CD4-positive, alpha-beta T cell (primary cell): Measurements from ENCODE around the gene C4orf50. TPM values are rescaled to one million over a fixed set of nuclear protein-coding genes. Genes with fewer than 3 reads are reported as not detected.

Experiments used
- ATAC-seq: fragments of 200-7000 bp; cut with Tn5 transposase; one replicate; pipeline ENCODE4 v1.10.0; 2022; ENCODE audit warnings: mild to moderate bottlenecking; ENCODE audit not compliant: poor library complexity
- CTCF ChIA-PET: fragments of 350-600 bp; sonication (Branson Sonifier 250); formaldehyde crosslinking; loops from one replicate; lab custom pipeline; 2021; ENCODE audit warnings: antibody characterized with exemption, inconsistent platforms; lab: Charles Lee
- POLR2A ChIA-PET: fragments of 350-600 bp; sonication (Branson Sonifier 250); formaldehyde crosslinking; loops from one replicate; lab custom pipeline; 2021; ENCODE audit warnings: antibody characterized with exemption, inconsistent platforms; lab: Charles Lee
- DNase-seq, 14 experiments: peaks; one replicate each; pipeline ENCODE4 v3.0.0-alpha.2; 2013 to 2020; ENCODE audit warnings: mixed read lengths in 2 of 14
- H3K27ac ChIP-seq, 2 donors: one replicate each; pipeline versions ENCODE4 v1.5.1 to v1.7.0; 2013; ENCODE audit warnings: low read length in 2 of 2, low read depth in 1 of 2, mild to moderate bottlenecking in 1 of 2
- H3K27me3 ChIP-seq, 2 experiments: 1 replicate in 1 of 2; 2 replicates in 1 of 2; pipeline versions ENCODE4 v1.6.1 to v1.7.0; 2013; ENCODE audit warnings: low read length in 2 of 2, control low read depth in 1 of 2, mild to moderate bottlenecking in 1 of 2, moderate library complexity in 1 of 2; ENCODE audit not compliant: insufficient read depth in 2 of 2, control insufficient read depth in 1 of 2
- H3K36me3 ChIP-seq: one replicate; pipeline ENCODE4 v1.6.1; 2013; ENCODE audit warnings: low read length, control low read depth; ENCODE audit not compliant: insufficient read depth
- H3K4me1 ChIP-seq: one replicate; pipeline ENCODE4 v1.6.1; 2013; ENCODE audit warnings: low read length, control low read depth; ENCODE audit not compliant: insufficient read depth
- H3K4me3 ChIP-seq: one replicate; pipeline ENCODE4 v1.5.1; 2013; ENCODE audit warnings: mild to moderate bottlenecking, low read length, moderate library complexity
- H3K9me3 ChIP-seq, 2 experiments: 1 replicate in 1 of 2; 2 replicates in 1 of 2; pipeline versions ENCODE4 v1.6.1 to v1.7.0; 2013; ENCODE audit warnings: low read length in 2 of 2, mild to moderate bottlenecking in 2 of 2, control low read depth in 1 of 2, moderate library complexity in 1 of 2; ENCODE audit not compliant: control insufficient read depth in 1 of 2, insufficient read depth in 1 of 2
- H3K27ac Mint-ChIP-seq: one replicate; pipeline ENCODE4 v1.8.0; 2020; ENCODE audit warnings: mixed read lengths
- H3K27me3 Mint-ChIP-seq: one replicate; pipeline ENCODE4 v1.8.0; 2021; ENCODE audit warnings: mixed read lengths
- H3K36me3 Mint-ChIP-seq: one replicate; pipeline ENCODE4 v1.8.0; 2021; ENCODE audit warnings: low read depth, mixed read lengths
- H3K4me1 Mint-ChIP-seq: one replicate; pipeline ENCODE4 v1.8.0; 2021; ENCODE audit warnings: low read depth, mixed read lengths
- H3K4me3 Mint-ChIP-seq: one replicate; pipeline ENCODE4 v1.8.0; 2020; ENCODE audit warnings: mild to moderate bottlenecking, mixed read lengths
- H3K9me3 Mint-ChIP-seq: one replicate; pipeline ENCODE4 v1.8.0; 2020; ENCODE audit warnings: mixed read lengths
- CTCF ChIP-seq: fragments of 200-600 bp; IDR thresholded peaks from one replicate; pipeline ENCODE4 v1.8.0; 2022; ENCODE audit warnings: antibody characterized with exemption, mild to moderate bottlenecking
- intact Hi-C, 2 experiments: fragments of 100-400 bp; cut with DNase I in 1 of 2; cut with micrococcal nuclease in 1 of 2; formaldehyde crosslinking; loops; one replicate each; pipeline versions ENCODE4 v1.15.1 to v1.9.0; 2023 to 2025; cut with DNase I, micrococcal nuclease
- total RNA-seq, 174 experiments: library from RNA in 2 of 174; stranded (reverse) in 2 of 174; gene quantifications; one replicate each; pipeline ENCODE4 v1.2.3 and lab custom pipeline; 2021 to 2026

C4orf50 gene
- total RNA-seq, 2 experiments from 2014 or later: 0.16 to 0.20 TPM

GRCh38 chr4:6041800-6042199, 23.6 kb upstream of the C4orf50 start:
- Mint-ChIP-seq H3K27me3 (peaks cover 16% of the 10 kb centered on the region), H3K27ac (no peak overlapping the region)
- CTCF ChIA-PET: no interaction called here

GRCh38 chr4:6038711-6039110, 20.5 kb upstream of the C4orf50 start:
- Histone ChIP-seq H3K27ac (no peak overlapping the region), H3K27me3 (no peaks in the 10 kb centered on the region), H3K9me3 (peaks cover 0 to 8% of the 10 kb centered on the region in 2 experiments), H3K4me3 (no peak overlapping the region), H3K36me3 (no peaks in the 10 kb centered on the region), H3K4me1 (no peaks in the 10 kb centered on the region)
- Mint-ChIP-seq H3K9me3 (no peaks in the 10 kb centered on the region), H3K4me1 (no peaks in the 10 kb centered on the region), H3K27me3 (peaks cover 2% of the 10 kb centered on the region), H3K4me3 (no peak overlapping the region), H3K27ac (no peak overlapping the region), H3K36me3 (no peaks in the 10 kb centered on the region)
- CTCF ChIA-PET: no interaction called here
- intact Hi-C loops: no loop called here
- no peak for ATAC-seq
- no peak for DNase-seq
- no peak for TF ChIP-seq CTCF
- POLR2A ChIA-PET: no interaction called here

More at GRCh38 chr4:6041800-6042199, 23.6 kb upstream of the C4orf50 start:
- ATAC-seq: no peak
- Histone ChIP-seq H3K27me3 (no peaks in the 10 kb centered on the region), H3K4me3 (no peak overlapping the region), H3K36me3 (no peaks in the 10 kb centered on the region), H3K9me3 (peaks cover 0 to 4% of the 10 kb centered on the region in 2 experiments), H3K27ac (no peak overlapping the region), H3K4me1 (no peaks in the 10 kb centered on the region)
- TF ChIP-seq CTCF: no peak
- Mint-ChIP-seq H3K4me3 (no peak overlapping the region), H3K4me1 (no peaks in the 10 kb centered on the region), H3K36me3 (no peaks in the 10 kb centered on the region), H3K9me3 (no peaks in the 10 kb centered on the region)
- no peak for DNase-seq
- intact Hi-C loops: no loop called here
- POLR2A ChIA-PET: no interaction called here

- Histone ChIP-seq H3K4me3 (no peak overlapping the region), H3K27ac (no peak overlapping the region), H3K27me3 (no peaks in the 10 kb centered on the region), H3K36me3 (no peaks in the 10 kb centered on the region), H3K9me3 (peaks cover 0 to 8% of the 10 kb centered on the region in 2 experiments), H3K4me1 (no peaks in the 10 kb centered on the region)
- DNase-seq: no peak
- no peak for TF ChIP-seq CTCF
- Mint-ChIP-seq H3K27me3 (no peaks in the 10 kb centered on the region), H3K27ac (no peak overlapping the region), H3K9me3 (no peaks in the 10 kb centered on the region), H3K4me1 (no peaks in the 10 kb centered on the region), H3K4me3 (no peak overlapping the region), H3K36me3 (no peaks in the 10 kb centered on the region)
- CTCF ChIA-PET: no interaction called here
- no peak for ATAC-seq
- intact Hi-C loops: no loop called here
- POLR2A ChIA-PET: no interaction called here
Measured at GRCh38 chr4:6035786-6036185, 17.6 kb upstream of the C4orf50 start.
